RWPE2 (cell line): ENCODE data around the gene LIMS2.

Source experiments
- ATAC-seq: fragments of 200-7000 bp; cut with Tn5 transposase; 3 replicates; pipeline ENCODE4 v1.9.1; 2021; ENCODE audit warnings: low read depth
- DNase-seq: peaks from one replicate; pipeline ENCODE4 v3.0.0-alpha.2; 2020; ENCODE audit warnings: low spot score
- H3K27ac ChIP-seq: fragments of 450-650 bp; 2 replicates; pipeline ENCODE4 v1.5.1; 2017; ENCODE audit warnings: mild to moderate bottlenecking; ENCODE audit not compliant: poor library complexity, severe bottlenecking
- H3K27me3 ChIP-seq: fragments of 250-450 bp; sonication (Bioruptor Pico); 2 replicates; pipeline ENCODE4 v1.5.1; 2021; ENCODE audit warnings: mild to moderate bottlenecking, moderate library complexity; ENCODE audit not compliant: insufficient read depth, poor library complexity, severe bottlenecking
- H3K36me3 ChIP-seq: fragments of 250-450 bp; sonication (Bioruptor Pico); 2 replicates; pipeline ENCODE4 v1.5.1; 2020; ENCODE audit warnings: low read depth, mild to moderate bottlenecking, moderate library complexity
- H3K4me1 ChIP-seq: fragments of 250-450 bp; sonication (Bioruptor Pico); 2 replicates; pipeline ENCODE4 v1.5.1; 2021; ENCODE audit warnings: mild to moderate bottlenecking, moderate library complexity; ENCODE audit not compliant: insufficient read depth, poor library complexity, severe bottlenecking
- H3K4me3 ChIP-seq: fragments of 250-450 bp; sonication (Bioruptor Pico); 2 replicates; pipeline ENCODE4 v1.5.1; 2021; ENCODE audit warnings: mild to moderate bottlenecking, moderate library complexity; ENCODE audit not compliant: severe bottlenecking
- H3K9me3 ChIP-seq: fragments of 250-450 bp; sonication (Bioruptor Pico); 2 replicates; pipeline ENCODE4 v1.5.1; 2021; ENCODE audit warnings: mild to moderate bottlenecking, moderate library complexity; ENCODE audit not compliant: severe bottlenecking
- CTCF ChIP-seq: fragments of 450-650 bp; IDR thresholded peaks from one replicate; pipeline ENCODE4 v1.5.1; 2017; ENCODE audit warnings: mild to moderate bottlenecking, moderate library complexity; ENCODE audit not compliant: poor library complexity, severe bottlenecking

LIMS2 gene

GRCh38 chr2:127673291-127674069 lies 1.9 kb downstream of the LIMS2 start:
- ATAC-seq (no peak), DNase-seq (no peak)
- no peak for TF ChIP-seq CTCF
- H3K27ac ChIP-seq = no peak overlapping the region
- H3K4me1 ChIP-seq = no peaks in the 10 kb centered on the region
- H3K27me3 ChIP-seq = peaks cover 20% of the 10 kb centered on the region
- H3K9me3 ChIP-seq = no peaks in the 10 kb centered on the region
- no peaks in the 10 kb centered on the region for H3K36me3 ChIP-seq
- no peak overlapping the region for H3K4me3 ChIP-seq

GRCh38 chr2:127672341-127673224 lies 2.7 kb downstream of the LIMS2 start:
- TF ChIP-seq CTCF = no peak
- no peak overlapping the region for H3K27ac ChIP-seq

GRCh38 chr2:127671557-127672302 lies 3.6 kb downstream of the LIMS2 start:
- Histone ChIP-seq H3K4me3 (no peak overlapping the region), H3K36me3 (no peaks in the 10 kb centered on the region), H3K27me3 (peaks cover 20% of the 10 kb centered on the region), H3K9me3 (no peaks in the 10 kb centered on the region), H3K27ac (no peak overlapping the region), H3K4me1 (no peaks in the 10 kb centered on the region)
- ATAC-seq (no peak), DNase-seq (no peak)
- TF ChIP-seq CTCF = no peak

More at GRCh38 chr2:127672341-127673224, 2.7 kb downstream of the LIMS2 start:
- no peaks in the 10 kb centered on the region for H3K36me3 ChIP-seq
- H3K27me3 ChIP-seq = peaks cover 20% of the 10 kb centered on the region
- ATAC-seq (0 out of 3 replicates have a peak, but pooled peaks have one; percentile 6), DNase-seq (no peak)
- no peaks in the 10 kb centered on the region for H3K4me1 ChIP-seq
- no peak overlapping the region for H3K4me3 ChIP-seq
- H3K9me3 ChIP-seq = no peaks in the 10 kb centered on the region

GRCh38 chr2:127670957-127671290 lies 4.4 kb downstream of the LIMS2 start:
- Histone ChIP-seq H3K4me1 (no peaks in the 10 kb centered on the region), H3K27me3 (peaks cover 15% of the 10 kb centered on the region), H3K9me3 (no peaks in the 10 kb centered on the region), H3K4me3 (no peak overlapping the region), H3K27ac (no peak overlapping the region), H3K36me3 (no peaks in the 10 kb centered on the region)
- no peak for ATAC-seq
- DNase-seq = no peak
- no peak for TF ChIP-seq CTCF
